ENCODE measurements around the gene SNRNP40.

Gene SNRNP40

GRCh38 chr1:31214316-31215064, 82.1 kb downstream of the SNRNP40 start:
- no peak for TF ChIP-seq CTCF (IDR thresholded peaks at IDR 0.05; ENCODE audit: low read depth, low read length)
- DNase-seq: no peak
- Histone ChIP-seq H3K4me3 (ENCODE audit: low read depth, low read length) (no peak overlapping the region), H3K27me3 (no peaks in the 10 kb centered on the region), H3K36me3 (no peaks in the 10 kb centered on the region), H3K9me3 (no peaks in the 10 kb centered on the region), H3K4me1 (peaks cover 11% of the 10 kb centered on the region)

All from BE2C (cell line).